GM12878 (cell line): ENCODE data around the gene STIL. TPM values are rescaled to one million over a fixed set of nuclear protein-coding genes. Genes with fewer than 3 reads are reported as not detected.

Experiments
- ATAC-seq: fragments of 200-7000 bp; cut with Tn5 transposase; 3 replicates; pipeline ENCODE4 v1.9.1; 2020; ENCODE audit warnings: mild to moderate bottlenecking, moderate library complexity
- BruUV-seq: library from RNA; stranded (reverse); fragments of 400-500 nt; replicated peaks from 2 replicates; lab custom pipeline; 2021; lab: Mats Ljungman, UMichigan
- CTCF ChIA-PET: fragments of 300-600 bp; sonication (Branson Sonifier 250); formaldehyde crosslinking; extraction: SDS; loops from one replicate; lab custom pipeline; 2021; ENCODE audit warnings: inconsistent platforms; lab: Yijun Ruan, JAX
- POLR2A ChIA-PET: fragments of 350-600 bp; formaldehyde crosslinking; extraction: SDS; loops from one replicate; lab custom pipeline; 2021; ENCODE audit warnings: inconsistent platforms; lab: Charles Lee
- RAD21 ChIA-PET: fragments of 300-600 bp; sonication (Branson Sonifier 250); formaldehyde crosslinking; loops from one replicate; lab custom pipeline; 2023; ENCODE audit warnings: antibody characterized with exemption; ENCODE audit not compliant: unreplicated experiment; lab: Charles Lee
- SMC1A ChIA-PET: fragments of 300-600 bp; sonication (Branson Sonifier 250); formaldehyde crosslinking; loops from one replicate; lab custom pipeline; 2023; ENCODE audit not compliant: unreplicated experiment, uncharacterized antibody; lab: Charles Lee
- DNase-seq: peaks from one replicate; pipeline ENCODE4 v3.0.0-alpha.2; 2011; ENCODE audit warnings: low read depth, low spot score
- FAIRE-seq: peaks from 3 replicates; lab custom pipeline; 2011; peaks lifted over from hg19 to GRCh38; lab: Jason Lieb, UNC
- H2AFZ ChIP-seq: 2 replicates; pipeline ENCODE4 v1.6.0; 2011; ENCODE audit warnings: low read depth, low read length, control low read depth; ENCODE audit not compliant: control insufficient read depth
- H3K27ac ChIP-seq: 2 replicates; pipeline ENCODE4 v1.5.1; 2011; ENCODE audit warnings: control low read depth; ENCODE audit not compliant: control insufficient read depth, insufficient read depth
- H3K27me3 ChIP-seq, 2 experiments: replicated peaks in 1 of 2; 2 replicates each; pipeline versions ENCODE4 v1.6.0 to v1.6.1; 2011; ENCODE audit warnings: low read length in 1 of 2; ENCODE audit not compliant: control insufficient read depth in 2 of 2, insufficient read depth in 2 of 2
- H3K36me3 ChIP-seq, 2 experiments: 2 replicates each; pipeline ENCODE4 v1.5.1; 2011; ENCODE audit warnings: low read length in 1 of 2; ENCODE audit not compliant: control insufficient read depth in 2 of 2, insufficient read depth in 2 of 2
- H3K4me1 ChIP-seq: 2 replicates; pipeline ENCODE4 v1.6.1; 2011; ENCODE audit warnings: mild to moderate bottlenecking, low read length, moderate library complexity, mixed read lengths; ENCODE audit not compliant: control insufficient read depth, insufficient read depth
- H3K4me2 ChIP-seq: 2 replicates; pipeline ENCODE4 v1.6.0; 2011; ENCODE audit warnings: control low read depth; ENCODE audit not compliant: control insufficient read depth, insufficient read depth
- H3K4me3 ChIP-seq: fragments of 200-600 bp; sonication (generic); 2 replicates; pipeline ENCODE4 v1.5.1; 2016
- H3K79me2 ChIP-seq: 2 replicates; pipeline ENCODE4 v1.6.0; 2011; ENCODE audit warnings: low read length; ENCODE audit not compliant: control insufficient read depth, insufficient read depth
- H3K9ac ChIP-seq: 2 replicates; pipeline ENCODE4 v1.8.0; 2011; ENCODE audit warnings: low read length, control low read depth, mixed read lengths; ENCODE audit not compliant: control insufficient read depth, insufficient read depth
- H3K9me3 ChIP-seq: replicated peaks from 3 replicates; pipeline ENCODE4 v1.5.1; 2011; ENCODE audit warnings: mild to moderate bottlenecking, low read length; ENCODE audit not compliant: control insufficient read depth, insufficient read depth
- H4K20me1 ChIP-seq: 2 replicates; pipeline ENCODE4 v1.6.0; 2011; ENCODE audit not compliant: control insufficient read depth, insufficient read depth
- CTCF ChIP-seq, 3 experiments: IDR thresholded peaks in 2 of 3; conservative IDR thresholded peaks in 1 of 3; 2 replicates each; pipeline ENCODE4 v1.5.1; 2011; ENCODE audit warnings: low read depth in 3 of 3, low read length in 3 of 3, mild to moderate bottlenecking in 3 of 3, control low read depth in 2 of 3, moderate library complexity in 2 of 3, inconsistent platforms in 1 of 3, mixed read lengths in 1 of 3; ENCODE audit not compliant: control insufficient read depth in 2 of 3, insufficient read depth in 1 of 3; ENCODE audit errors: extremely low read depth in 1 of 3
- RCOR1 ChIP-seq: conservative IDR thresholded peaks from 2 replicates; pipeline ENCODE4 v1.6.1; 2012; ENCODE audit warnings: low read depth, low read length, improper control_type of control experiment
- TCF3 ChIP-seq: IDR thresholded peaks from 2 replicates; pipeline ENCODE4 v1.6.1; 2012; ENCODE audit warnings: low read depth, mild to moderate bottlenecking, low read length, borderline replicate concordance; ENCODE audit not compliant: insufficient read depth
- ZBTB11 ChIP-seq: fragments of 450-650 bp; formaldehyde crosslinking; IDR thresholded peaks from 2 replicates; pipeline ENCODE4 v1.5.0; 2022; ENCODE audit warnings: mild to moderate bottlenecking, missing genetic modification characterization
- WGBS: methylation state at CpG from one replicate; pipeline ENCODE4 v1.1.6; 2016; ENCODE audit warnings: low lambda C conversion rate; ENCODE audit not compliant: insufficient replicate concordance, insufficient coverage; ENCODE audit errors: missing lambda C conversion rate; 5-methylcytosine and 5-hydroxymethylcytosine counted together
- in situ Hi-C: fragments of 300-500 bp; cut with MboI; formaldehyde crosslinking; loops from 9 replicates; pipeline ENCODE4 v1.14.3; 2018; ENCODE audit warnings: mixed read lengths
- intact Hi-C: fragments of 100-400 bp; cut with micrococcal nuclease; formaldehyde crosslinking; loops from one replicate; pipeline ENCODE4 v1.14.2; 2022; ENCODE audit not compliant: unreplicated experiment
- polyA plus RNA-seq, 11 experiments: library from polyadenylated mRNA; depleted of rRNA in 4 of 11; unstranded in 6 of 11; stranded (reverse) in 5 of 11; fragments of >200 nt; fragmentation: Nextera tagmentation in 4 of 11; fragmentation: Illumina TruSeq in 1 of 11; extraction: Ambion mirVana in 4 of 11; extraction: Trizol in 1 of 11; gene quantifications; 1 replicate in 1 of 11; 2 replicates in 10 of 11; pipeline versions ENCODE4 v1.2.1 to v1.2.3, GENCODE V29; 2011 to 2016; ENCODE audit warnings: inconsistent platforms in 2 of 11, missing spikeins in 2 of 11, low read depth in 1 of 11
- total RNA-seq, 4 experiments: library from RNA; depleted of rRNA in 3 of 4; stranded (reverse); fragments of >200 nt in 3 of 4; fragmentation: Illumina TruSeq in 1 of 4; extraction: Trizol in 1 of 4; gene quantifications; 2 replicates each; pipeline versions ENCODE4 v1.2.1 to v1.2.3, GENCODE V29; 2013 to 2021

STIL gene
- total and polyA plus RNA-seq, 10 of the 15 experiments (the other 5 are each of a cell fraction or from before 2014, with no cell fraction given) = 6.0 to 35.1 (median 26.5) TPM

GRCh38 chr1:47223174-47223920 lies 90.6 kb downstream of the STIL start:
- H3K79me2 ChIP-seq = no peaks in the 10 kb centered on the region
- FAIRE-seq (no peak), ATAC-seq (no peak)
- H3K4me1 ChIP-seq = no peaks in the 10 kb centered on the region
- in situ Hi-C loops (no loop called here), intact Hi-C loops (no loop called here)
- POLR2A ChIA-PET = no interaction called here
- no peak overlapping the region for H3K27ac ChIP-seq
- no peak overlapping the region for H2AFZ ChIP-seq
- no TSS peak for BruUV-seq
- H3K4me2 ChIP-seq = no peak overlapping the region
- 22% methylated on average over 10 of the region's 10 CpGs for WGBS
- no peaks in the 10 kb centered on the region for H3K36me3 ChIP-seq
- H3K9me3 ChIP-seq = no peaks in the 10 kb centered on the region
- no peak for TF ChIP-seq ZBTB11 (CRISPR knock-in tag)
- TF ChIP-seq TCF3 = no peak
- no peak for TF ChIP-seq RCOR1
- TF ChIP-seq CTCF (IDR thresholded peaks at IDR 0.05 in 2 of 3, conservative IDR thresholded peaks at IDR 0.05 in 1 of 3; ENCODE audit: control insufficient read depth in 2 of 3, extremely low read depth in 1 of 3, insufficient read depth in 1 of 3, low read depth in 3 of 3, low read length in 3 of 3) = no peak
- TF ChIP-seq, all 136 proteins: peak for 0
- CTCF ChIA-PET = no interaction called here
- DNase-seq = no peak
- Histone ChIP-seq H3K27me3 (peaks cover 7 to 18% of the 10 kb centered on the region in 2 experiments; a peak in 3 of 4 replicates), H3K9ac (no peak overlapping the region), H4K20me1 (no peaks in the 10 kb centered on the region), H3K4me3 (no peak overlapping the region)
- SMC1A ChIA-PET = no interaction called here
- RAD21 ChIA-PET = no interaction called here
